ENCODE data around the gene OR1E1.
"Not testable (repeated sequence)": the region's sequence is repeated elsewhere in the genome, so short reads cannot be mapped to it uniquely, and the experiment has no call there.

Gene OR1E1

DNA sequence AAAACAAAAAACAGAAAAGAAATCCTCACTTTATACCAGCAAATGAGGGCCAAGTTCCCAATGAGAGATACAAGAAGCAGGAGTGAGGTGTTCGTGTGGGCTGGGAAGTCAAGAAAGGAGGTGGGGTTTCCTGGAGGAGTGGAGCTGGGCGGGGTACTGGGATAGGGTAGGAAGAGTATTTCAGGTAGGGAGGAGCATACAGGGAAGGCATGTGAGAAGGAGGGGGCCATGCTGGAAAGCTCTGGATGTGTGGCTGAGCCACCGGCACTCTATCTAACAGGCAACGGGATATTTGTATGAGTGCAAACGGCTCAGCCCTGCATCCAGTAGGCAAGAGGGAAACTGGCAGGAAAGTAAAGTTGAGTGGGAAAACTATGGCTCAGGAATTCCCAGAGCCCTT is 16.3 kb downstream of the OR1E1 start:
- DNase-seq = no peak
- Mint-ChIP-seq H3K4me3 (no peak overlapping the region), H3K9me3 (peaks cover 0 to 11% of the 10 kb centered on the region in 2 donors), H3K27me3 (peaks cover 26% of the 10 kb centered on the region), H3K27ac (no peak overlapping the region), H3K4me1 (no peaks in the 10 kb centered on the region)
- no peak for ATAC-seq

DNA sequence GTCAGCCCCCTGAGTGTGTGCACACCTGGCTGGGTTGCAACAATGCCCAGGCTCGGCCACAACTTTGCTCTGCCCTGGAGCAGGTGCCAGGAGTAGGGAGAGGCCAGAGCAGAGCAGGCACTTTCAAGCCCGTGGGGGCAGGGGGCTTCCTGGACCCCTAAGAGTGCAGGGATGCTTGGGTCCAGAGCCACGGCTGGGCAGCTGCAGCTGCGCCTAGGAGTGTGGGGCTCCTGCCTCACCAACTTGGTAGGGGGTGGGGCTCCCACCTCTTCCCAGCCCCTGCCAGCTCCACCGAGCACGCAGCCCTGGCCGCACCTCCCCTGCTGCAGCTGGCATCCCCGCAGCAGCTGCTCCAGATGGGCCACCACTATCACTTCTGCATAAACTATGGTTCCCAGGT is 19.9 kb downstream of the OR1E1 start:
- DNase-seq = no peak
- no peak for ATAC-seq
- no peak overlapping the region for H3K27ac Mint-ChIP-seq
- H3K27me3 Mint-ChIP-seq = peaks cover 10% of the 10 kb centered on the region
- H3K4me1 Mint-ChIP-seq = no peaks in the 10 kb centered on the region
- no peak overlapping the region for H3K4me3 Mint-ChIP-seq
- peaks cover 0 to 45% of the 10 kb centered on the region in 2 donors for H3K9me3 Mint-ChIP-seq

DNA sequence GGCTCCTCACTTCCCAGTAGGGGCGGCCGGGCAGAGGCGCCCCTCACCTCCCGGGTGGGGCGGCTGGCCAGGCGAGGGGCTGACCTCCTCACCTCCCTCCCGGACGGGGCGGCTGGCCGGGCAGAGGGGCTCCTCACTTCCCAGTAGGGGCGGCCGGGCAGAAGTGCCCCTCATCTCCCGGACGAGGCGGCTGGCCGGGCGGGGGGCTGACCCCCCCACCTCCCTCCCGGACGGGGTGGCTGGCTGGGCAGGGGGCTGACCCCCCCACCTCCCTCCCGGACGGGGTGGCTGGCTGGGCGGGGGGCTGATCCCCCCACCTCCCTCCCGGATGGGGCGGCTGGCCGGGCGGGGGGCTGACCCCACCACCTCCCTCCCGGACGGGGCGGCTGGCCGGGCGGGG is 27.0 kb downstream of the OR1E1 start:
- ATAC-seq, DNase-seq, H3K27me3 Mint-ChIP-seq, H3K4me3 Mint-ChIP-seq, H3K4me1 Mint-ChIP-seq, H3K27ac Mint-ChIP-seq: not testable (repeated sequence)
- peaks cover 15 to 63% of the 10 kb centered on the region in 2 donors for H3K9me3 Mint-ChIP-seq
